Stimulated activated CD4-positive, alpha-beta T cell treated with anti-CD3 and anti-CD28 coated beads, Interleukin-12 subunit alpha, Interleukin-12 subunit beta, amount 100 ng/mL, for 4 hours (primary cell): Measurements from ENCODE around the gene DNAJC5.

ENCODE experiments used
- DNase-seq: peaks from one replicate; pipeline ENCODE4 v3.0.0-alpha.2; 2020

Gene DNAJC5

GRCh38 chr20:63942250-63942951 lies 47.5 kb downstream of the DNAJC5 start:
- DNase-seq = no peak

GRCh38 chr20:63942969-63943807 lies 48.3 kb downstream of the DNAJC5 start:
- no peak for DNase-seq

DNA sequence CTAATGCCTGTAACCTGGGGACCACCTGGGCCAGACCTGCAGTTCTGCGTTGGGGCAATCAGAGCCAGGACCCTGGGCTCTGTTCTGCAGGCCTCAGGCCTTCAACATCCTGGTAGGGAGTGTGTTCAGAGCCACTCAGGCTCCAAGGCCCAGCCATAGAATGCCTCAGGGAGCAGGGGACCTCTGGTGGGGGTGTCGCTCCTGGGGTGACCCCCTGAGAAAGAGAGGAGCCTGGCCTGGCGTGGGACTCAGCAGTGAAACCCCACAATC lies 48.8 kb downstream of the DNAJC5 start:
- DNase-seq = no peak

DNA sequence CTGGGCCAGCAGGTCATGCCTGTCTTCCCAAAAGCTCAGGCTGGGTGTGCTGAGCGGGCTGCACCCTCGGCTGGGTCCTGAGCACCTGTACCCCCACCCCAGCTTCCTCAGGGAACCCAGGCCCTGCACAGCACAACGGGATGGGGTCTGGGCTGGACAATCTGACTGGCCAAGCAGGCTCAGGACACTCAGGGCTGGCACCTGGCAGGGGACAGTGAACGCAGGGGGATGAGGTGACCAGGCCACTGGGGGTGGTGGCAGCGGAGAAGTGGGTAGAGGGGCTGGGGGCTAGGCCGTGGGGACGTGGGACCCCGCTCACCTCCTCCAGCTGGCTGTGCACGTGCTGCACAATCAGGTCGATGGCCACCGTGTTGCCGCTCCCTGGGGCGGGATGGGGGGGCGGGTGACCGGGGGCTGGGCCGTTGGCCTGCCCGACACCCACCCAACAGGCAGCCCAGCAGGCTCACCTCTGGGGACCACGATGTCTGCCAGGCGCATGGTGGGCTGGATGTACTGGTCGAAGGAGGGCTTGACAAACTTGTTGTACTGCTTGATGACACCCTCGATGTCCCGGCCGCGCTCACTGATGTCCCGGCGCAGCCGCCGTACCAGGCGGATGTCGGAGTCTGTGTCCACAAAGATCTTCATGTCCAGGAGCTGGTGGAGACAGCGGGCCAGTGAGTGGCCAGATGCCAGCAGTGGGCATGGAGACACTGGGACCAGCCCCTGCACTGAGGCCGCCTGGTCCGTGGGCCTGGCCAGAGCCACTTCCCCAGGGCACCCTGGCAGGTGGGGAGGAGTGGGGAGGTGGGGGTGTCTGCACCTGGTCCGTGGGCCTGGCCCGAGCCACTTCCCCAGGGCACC lies 49.4 kb downstream of the DNAJC5 start:
- no peak for DNase-seq

GRCh38 chr20:63945031-63945658 lies 50.2 kb downstream of the DNAJC5 start:
- DNase-seq = no peak

GRCh38 chr20:63945921-63946920 lies 51.3 kb downstream of the DNAJC5 start:
- DNase-seq = no peak

DNA sequence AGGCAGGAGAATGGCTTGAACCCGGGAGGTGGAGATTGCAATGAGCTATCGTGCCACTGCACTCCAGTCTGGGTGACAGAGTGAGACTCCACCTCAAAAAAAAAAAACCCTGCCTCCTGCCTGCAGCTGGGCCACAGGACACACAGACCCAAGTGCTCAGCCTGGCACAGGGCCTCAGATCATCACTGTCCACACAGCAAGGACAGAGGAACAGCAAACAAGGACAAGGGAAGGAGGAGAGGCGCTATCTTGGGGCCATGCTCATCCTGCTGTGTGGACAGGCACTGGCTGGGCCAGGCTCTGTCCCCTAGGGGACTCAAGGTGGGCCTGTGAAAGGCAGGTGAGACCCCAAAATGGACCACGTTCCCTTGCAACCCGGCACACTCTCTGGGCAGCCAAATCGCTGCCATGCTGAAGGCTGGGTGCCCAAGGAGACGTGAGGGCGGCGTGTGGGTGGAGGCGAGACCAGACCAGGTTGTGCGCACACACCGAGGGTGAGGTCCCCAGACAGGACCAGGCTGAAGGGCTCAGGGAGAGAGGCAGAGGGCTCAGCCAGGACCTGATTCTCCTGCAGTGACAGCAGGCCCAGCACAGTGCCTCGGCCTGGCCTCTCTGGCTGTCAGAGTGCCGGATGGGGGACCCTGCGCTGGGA lies 52.2 kb downstream of the DNAJC5 start:
- no peak for DNase-seq

- DNase-seq = no peak
Measured at GRCh38 chr20:63947638-63948456, 52.9 kb downstream of the DNAJC5 start.

DNA sequence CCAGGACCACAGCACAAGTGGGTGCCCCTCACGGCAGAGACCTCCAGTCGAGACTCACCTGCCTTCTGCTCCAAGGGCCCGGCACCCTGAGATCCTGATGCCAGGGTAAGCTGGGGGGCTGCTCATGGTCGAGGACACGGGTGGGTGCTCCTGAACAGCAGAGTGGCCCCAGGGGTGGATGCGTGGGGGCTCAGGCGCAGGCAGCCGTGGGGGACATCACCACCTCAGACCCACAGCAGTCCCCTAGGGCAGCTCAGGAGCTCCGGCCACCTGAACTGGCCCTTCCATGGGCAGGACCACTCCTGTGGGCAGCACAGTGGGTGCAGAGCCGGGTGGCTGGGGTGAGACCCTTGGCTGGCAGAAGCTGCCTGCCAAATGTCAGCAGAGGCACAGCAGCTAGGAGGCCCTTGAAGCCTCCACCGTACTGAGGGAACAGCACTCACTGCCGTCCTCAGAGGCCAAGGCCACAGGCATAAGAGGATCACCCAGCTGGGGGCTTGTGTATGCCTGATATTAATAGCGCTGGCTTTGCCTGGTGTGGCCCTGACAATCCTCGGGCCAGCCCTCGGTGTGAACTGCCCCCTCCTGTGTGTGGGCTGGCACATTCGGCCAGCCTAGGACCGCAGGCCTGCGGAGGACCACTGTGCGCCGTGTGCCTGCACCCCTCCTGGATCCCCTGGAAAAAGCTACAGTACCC lies 55.9 kb downstream of the DNAJC5 start:
- no peak for DNase-seq

DNA sequence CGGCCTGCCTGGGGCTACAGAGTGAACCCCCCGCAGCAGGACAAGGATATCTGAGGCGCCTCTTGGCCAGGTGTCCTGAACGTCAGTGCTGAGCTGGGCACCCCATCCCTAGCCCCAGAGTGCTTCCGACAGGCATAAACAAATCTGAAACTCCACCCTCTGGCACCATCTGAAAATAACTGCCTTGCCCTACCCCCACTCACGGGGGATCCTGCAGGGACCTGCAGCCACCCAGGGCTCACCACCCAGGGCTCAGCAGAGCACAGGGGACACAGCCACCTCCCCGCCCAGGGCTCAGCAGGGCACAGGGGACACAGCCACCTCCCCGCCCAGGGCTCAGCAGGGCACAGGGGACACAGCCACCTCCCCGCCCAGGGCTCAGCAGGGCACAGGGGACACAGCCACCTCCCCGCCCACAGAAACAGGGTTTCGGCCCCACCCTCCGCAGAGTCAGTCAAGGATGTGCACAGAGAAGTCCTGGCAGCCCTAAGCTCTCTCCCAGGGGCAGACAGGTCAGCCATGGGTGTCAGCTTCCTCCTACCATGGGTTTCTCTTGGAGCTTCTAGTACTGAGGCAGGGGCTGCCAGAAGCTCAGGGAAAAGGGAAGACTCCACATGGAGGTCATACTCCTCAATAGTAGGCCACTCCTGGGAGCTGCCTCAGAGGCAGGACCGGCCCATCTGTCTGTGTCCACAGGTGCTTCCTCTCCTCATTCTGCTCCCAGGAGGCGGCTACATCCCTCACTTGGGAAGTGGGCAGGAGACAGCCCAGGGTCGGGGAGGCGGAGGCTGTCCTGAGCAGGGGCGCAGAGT lies 56.7 kb downstream of the DNAJC5 start:
- no peak for DNase-seq

DNA sequence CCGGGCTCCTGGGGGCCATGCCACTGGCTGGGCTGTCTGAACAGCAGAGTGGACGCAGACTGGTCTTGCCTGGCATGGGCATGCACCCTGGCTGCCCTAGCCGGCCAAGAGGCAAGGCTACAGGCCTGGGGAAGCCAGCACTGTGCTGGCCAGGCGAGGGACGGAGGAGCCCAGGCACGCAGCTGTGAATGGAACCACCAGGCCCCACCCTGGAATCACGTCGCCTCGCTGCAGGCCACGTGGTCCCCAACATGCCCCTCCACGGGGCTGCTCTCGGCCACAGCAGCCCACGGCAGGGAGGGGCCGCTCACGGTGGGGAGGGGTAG lies 57.2 kb downstream of the DNAJC5 start:
- DNase-seq = no peak

- DNase-seq = no peak
Measured at GRCh38 chr20:63952769-63953168, 57.8 kb downstream of the DNAJC5 start.

- no peak for DNase-seq
Measured at GRCh38 chr20:63953764-63954429, 59.0 kb downstream of the DNAJC5 start.

- no peak for DNase-seq
Measured at GRCh38 chr20:63955281-63955826, 60.4 kb downstream of the DNAJC5 start.

DNA sequence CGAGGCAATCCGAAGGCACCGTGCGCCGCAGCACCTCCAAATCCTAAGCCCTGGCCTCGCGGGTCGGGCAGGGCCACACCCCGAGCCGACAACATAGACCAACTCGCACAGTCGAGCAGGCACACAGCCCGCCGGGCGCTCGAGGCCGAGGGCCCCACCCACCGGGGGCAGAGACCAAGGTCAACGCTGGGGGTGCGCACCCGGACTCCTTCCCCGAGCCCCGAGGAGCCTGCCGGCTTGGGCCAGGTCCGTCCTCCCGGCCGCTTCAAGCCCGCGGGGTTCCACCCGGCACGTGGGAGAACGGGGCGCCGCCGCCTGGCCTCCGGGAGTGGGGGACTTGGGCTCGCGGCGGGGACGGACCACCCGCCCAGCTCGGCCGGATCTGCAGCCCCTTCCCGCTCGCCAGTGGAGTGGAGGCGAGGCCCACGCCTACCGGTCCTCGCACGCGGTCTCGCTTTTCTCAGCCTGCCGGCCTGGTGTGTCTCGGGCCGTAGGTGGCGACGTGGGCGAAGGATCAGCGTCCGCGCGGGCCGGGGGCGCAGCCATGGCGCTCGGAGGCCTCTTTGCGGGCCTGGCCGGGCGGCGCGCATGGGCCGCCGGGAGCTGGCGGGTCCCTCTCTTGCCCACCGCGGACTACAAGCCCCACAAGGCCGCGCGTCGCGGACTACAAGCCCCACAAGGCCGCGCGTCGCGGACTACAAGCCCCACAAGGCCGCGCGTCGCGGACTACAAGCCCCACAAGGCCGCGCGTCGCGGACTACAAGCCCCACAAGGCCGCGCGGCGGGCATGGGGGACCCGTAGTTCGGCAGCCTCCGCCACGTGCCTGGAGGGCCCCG lies 61.1 kb downstream of the DNAJC5 start, which contains the start of gene UCKL1:
Gene UCKL1, minus strand, starts transcription at position 590 of the 837 bp plus-strand sequence. Its CDS starts 44 bp downstream, at position 546.
- DNase-seq = peak; percentile 86

DNA sequence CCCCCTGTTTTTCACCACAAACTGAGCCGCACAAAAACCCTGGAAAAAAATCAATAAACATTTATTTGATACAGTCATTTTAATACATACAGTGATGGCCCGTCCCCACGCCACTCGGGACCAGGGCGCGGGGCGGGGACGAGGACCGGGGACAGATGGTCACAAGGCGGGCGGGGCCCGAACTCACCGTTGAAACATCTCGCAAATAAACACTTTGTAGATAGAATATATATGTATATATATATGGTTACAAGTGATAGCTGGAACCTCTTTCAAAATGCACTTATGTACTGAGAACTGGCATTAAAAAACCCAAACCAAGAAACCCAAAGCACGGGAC lies 61.7 kb downstream of the DNAJC5 start:
- no peak for DNase-seq
